Measurements from ENCODE around the gene TOMM20.
"Not testable (repeated sequence)": the region's sequence is repeated elsewhere in the genome, so short reads cannot be mapped to it uniquely, and the experiment has no call there.

Gene TOMM20

DNA sequence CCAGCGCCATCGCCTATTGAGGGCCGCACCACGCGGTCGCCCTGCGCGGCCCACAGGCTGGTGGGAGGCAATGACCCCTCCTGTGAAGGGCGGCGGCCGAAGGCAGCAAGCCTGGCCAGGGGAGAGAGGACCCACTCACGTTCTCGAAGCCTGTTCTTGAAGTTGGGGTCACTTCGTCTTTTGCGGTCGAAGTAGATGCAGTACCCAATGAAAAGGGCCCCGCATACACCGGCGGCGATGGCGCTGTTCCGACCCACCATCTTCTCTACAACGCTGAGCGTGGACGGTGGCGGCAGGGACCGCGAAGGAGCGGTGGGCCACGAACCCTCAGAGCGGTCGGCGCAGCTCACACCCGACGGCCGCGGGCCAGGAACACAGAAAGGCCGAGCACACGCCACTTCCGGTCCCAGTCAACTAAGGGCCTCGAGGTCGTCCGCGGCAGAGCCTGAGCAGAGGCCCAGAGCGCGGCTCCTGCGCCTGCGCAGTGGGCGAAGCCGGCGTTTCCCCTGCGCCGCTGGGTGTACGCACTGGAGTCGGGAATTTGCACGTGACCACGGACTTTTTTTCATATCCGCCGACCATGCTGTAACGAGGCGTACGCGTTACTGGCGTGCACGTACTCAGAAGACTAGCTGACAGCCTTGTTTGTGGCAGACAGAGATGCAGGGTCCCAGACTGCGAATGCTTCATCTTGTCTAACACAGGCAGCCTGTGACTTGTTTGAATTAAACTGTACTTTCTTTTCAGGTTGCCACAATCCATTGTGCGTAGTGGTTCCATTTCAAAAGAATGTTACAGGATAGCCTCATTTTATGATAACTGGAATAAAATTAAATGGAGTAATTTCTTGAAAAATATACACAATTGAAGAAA is at the start of gene TOMM20:
TSS of gene TOMM20 (minus strand) at position 382 of the 873 bp plus-strand sequence. CDS start at position 260, 122 bp downstream.
- peak; percentile 94 for DNase-seq

DNA sequence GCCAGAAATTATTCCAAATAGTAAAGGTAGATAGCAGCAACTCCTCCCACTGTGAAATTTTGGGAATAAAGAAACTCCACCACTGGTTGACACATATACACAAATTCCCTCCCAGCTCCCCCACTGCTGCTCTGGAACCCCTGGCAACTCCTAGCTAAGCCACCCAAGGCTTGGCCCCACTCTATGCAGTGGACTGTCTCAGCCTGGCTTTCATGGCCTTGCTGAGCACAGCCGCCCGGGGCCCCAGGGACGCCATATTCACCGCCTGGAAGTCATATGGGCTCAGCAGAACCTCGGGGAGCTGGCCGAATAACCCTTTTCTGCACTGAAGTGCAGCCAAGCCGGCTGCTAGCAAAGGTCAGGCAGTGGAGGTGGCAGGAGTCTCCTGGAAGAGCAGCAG is 47.8 kb upstream of the TOMM20 start:
- DNase-seq: no peak

DNA sequence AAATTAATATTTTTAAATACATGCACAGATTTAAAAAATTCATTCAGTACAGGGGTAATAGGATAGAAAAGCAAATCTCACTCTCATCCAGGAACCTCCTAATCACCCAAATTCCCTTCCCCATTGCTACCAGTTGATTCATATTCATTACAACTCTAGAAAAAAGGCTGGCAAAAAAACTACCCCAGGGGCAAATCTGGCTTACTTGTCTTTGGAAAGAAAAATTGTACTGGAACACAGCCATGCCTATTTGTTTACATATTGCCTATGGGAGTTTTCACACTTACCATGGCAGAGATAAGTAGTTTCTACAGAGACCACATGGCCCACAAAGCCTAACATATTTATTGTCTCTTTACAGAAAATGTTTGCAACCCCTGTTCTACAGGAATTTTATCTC is 41.3 kb upstream of the TOMM20 start:
- DNase-seq: no peak

DNA sequence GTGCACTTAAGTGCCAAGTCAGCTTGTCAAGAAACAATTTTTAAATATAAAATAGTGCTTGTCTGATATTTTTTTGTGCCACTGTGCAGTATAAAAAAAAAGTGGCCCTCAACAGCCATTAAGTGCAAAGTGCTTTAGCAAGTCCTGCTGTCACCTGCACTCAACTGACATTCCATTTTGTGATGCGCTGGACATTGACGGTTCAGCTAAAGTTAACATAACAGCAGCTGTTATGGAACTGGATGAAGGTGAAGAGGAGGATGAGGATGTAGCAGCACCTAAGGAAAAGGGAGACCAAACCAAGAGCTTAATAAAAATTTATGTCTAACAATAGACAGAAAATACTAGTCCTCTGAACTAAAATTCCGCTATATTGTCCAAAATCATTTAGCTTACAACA is 39.7 kb upstream of the TOMM20 start:
- no peak for DNase-seq

DNA sequence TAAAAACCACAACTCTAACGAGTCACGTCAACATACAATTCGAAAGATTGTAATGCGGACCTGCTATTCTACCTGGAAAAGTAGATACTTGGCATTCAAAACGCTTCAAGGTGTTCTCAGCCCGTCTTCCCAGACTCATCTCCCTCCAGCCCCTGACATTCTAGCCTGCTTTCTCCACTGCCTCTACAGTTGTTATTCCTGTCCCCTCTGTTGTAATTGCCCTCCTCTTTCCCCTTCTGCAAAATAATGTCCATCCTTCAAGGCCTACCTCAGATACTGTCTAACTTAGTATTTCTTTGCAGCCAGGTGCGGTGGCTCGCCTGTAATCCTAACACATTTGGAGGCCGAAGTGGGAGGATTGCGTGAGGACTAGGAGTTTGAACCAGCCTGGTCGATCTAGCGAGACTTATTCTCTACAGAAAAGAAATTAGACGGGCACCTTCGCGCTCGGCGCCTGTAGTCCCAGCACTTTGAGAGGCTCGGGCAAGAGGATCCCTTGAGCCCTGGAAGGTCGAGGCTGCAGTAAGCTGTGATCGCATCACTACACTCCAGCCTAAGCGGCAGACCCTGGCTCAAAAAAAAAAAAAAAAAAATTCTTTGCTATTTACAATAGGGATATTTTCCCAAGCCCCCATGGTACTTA is 33.2 kb upstream of the TOMM20 start:
- no peak for DNase-seq

DNA sequence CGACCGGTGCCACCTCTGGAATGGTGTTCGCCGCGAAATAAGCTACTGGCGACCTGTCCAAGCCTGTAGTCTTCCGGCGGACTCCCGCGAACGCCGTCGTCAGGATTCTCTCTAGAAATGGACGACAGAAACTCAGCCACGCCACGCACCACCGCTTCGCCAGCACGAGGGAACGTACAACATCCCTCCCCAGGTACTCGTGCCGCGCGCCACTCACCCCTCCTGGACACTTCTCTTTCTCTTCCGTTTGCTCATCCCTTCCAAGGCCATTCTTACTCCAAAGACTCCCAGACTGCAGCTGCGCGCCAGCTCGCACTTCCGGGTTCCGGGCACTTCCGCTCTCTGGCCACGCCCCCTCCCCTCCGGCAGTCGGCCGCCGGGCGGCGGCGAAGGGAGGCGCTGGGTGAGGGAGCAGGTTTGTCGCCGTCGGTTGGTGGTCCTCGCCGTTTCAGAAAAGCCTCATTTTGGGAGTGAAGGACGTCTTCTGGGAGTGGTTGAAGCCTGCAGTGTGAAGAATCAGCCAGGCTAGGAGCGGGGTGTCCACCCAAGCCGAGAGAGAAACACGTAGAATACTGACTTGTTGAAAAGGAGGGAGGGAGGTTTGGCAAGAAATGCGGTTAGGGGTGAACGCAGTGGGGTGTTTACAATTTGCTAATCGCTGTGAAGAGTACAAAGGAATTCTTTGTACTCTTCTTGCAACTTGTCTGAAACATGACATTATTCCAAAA is 32.5 kb upstream of the TOMM20 start, which contains the start of gene RBM34:
TSS of gene RBM34 (minus strand) at position 294 of the 728 bp plus-strand sequence. CDS start at position 270, 24 bp downstream.
- DNase-seq: peak; percentile 94

DNA sequence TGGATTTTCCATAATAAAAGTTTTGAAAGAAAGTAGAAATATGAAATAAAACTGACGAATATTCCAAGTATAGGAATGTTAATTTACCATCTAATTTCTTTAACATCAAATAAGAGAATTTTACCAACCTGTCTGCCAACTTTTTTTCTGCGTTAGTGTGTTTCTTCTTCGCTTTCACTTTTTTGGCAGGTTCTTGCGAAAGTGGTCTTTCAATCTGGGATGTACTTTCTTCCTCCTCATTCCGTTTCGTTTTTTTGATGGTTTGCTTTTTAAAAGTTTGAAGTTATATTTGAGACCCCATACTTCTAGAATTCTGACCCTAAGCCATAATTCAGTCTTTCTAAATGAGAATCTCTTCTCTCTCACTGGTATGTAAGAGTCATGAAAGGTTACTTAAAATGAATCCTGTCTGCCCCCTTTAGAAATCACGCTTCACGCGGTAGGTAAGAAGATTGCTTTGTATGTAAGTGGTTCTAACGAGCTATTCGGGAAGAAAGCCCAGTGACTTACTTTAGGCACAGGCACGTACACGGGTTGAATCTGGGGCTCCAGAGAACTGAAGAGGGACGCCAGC is 31.8 kb upstream of the TOMM20 start:
- no peak for DNase-seq

DNA sequence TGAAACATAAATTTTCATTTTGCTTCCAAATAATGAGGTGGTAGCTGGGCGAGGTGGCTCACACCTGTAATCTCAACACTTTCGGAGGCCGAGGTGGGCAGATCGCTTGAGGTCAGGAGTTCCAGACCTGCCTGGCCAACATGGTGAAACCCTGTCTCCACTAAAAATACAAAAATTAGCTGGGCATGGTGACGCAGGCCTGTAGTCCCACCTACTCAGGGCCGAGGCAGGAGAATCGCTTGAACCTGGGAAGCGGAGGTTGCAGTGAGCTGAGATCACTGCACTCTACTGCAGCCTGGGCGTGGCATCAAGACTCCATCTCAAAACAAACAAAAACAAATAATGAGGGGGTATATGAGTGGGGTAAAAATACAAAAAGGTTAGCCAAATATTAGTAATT is 31.3 kb upstream of the TOMM20 start:
- not testable (repeated sequence) for DNase-seq

DNA sequence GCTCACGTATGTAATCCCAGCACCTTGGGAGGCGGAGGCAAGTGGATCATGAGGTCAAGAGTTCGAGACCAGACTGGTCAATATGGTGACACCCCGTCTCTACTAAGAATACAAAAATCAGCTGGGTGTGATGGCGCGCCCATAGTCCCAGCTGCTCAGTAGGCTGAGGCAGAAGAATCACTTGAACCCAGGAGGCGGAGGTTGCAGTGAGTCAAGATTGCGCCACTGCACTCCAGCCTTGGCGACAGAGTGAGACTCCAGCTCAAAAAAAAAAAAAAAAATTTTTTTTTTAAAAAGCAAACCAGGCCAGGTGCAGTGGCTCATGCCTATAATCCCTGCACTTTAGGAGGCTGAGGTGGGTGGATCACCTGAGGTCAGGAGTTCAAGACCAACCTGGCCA is 30.6 kb upstream of the TOMM20 start:
- DNase-seq: not testable (repeated sequence)

DNA sequence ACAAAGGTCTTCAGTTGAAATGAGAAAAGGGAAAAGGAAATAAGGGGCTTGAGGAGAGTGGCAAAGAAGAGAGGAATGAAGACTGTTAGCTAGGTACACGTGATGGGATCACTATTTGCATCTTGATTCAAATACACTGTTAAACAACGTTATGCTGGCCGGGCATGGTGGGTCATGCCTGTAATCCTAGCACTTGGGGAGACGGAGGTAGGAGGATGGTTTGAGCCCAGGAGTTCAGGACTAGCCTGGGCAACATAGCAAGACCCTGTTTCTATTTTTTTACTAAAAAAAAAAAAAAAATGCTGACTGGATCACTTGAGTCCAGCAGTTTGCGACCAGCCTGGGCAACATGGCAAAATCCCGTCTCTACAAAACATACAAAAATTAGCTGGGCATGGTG is 30.0 kb upstream of the TOMM20 start:
- DNase-seq: no peak

DNA sequence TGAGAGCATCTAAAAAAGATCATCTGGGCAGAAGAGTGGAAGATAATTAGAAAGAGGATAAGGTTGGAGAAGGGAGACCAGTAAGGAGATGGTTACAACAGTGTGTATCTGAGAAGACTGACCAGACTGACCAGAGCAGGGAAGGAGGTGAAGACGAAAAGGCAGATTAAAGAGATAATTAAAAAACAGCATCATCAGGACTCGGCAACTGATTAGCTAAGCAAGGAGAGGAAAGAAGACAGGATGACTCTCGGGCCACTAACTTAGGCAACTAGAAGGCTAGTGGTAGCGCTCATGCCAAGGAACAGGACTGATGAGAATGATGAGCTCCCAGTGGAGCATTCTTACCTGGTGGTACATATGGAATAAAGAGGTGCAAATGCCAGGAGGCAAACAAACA is 28.5 kb upstream of the TOMM20 start:
- no peak for DNase-seq

DNA sequence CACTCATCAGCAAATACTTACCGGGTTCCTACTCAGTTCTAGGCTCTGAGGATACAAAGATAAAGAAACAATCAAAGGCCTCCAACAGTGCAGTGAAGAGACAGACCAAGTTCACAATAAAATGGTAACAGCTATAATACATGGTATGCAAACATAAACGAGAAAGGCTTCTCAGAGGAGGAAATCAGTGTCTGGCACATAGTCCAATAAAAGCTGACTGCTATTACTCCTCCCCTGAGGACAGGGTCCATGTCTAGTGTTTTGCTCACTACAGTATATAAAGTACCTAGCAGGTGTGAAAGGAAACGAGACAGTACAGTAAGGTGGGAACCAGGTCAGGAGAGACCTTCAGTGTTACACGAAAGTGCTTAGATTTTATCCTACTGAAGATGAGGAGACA is 28.1 kb upstream of the TOMM20 start:
- no peak for DNase-seq

DNA sequence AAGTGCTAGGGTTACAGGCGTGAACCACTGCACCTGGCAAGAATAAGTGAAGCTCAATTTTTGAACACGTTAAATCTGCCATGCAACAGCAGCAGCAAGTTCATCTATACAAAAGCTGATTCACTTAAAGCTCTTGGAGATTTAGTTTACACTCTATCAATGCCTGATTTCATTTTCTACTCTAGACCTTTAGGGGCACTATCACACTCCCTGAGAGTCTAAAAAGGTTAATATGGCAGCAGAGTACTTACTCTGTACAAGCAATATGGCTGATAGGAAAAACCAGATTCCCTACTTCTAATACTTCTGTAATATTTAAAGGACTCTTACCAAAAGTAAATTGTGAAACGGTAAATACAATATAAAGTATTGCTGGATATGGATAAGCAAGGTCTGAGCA is 27.6 kb upstream of the TOMM20 start:
- no peak for DNase-seq

DNA sequence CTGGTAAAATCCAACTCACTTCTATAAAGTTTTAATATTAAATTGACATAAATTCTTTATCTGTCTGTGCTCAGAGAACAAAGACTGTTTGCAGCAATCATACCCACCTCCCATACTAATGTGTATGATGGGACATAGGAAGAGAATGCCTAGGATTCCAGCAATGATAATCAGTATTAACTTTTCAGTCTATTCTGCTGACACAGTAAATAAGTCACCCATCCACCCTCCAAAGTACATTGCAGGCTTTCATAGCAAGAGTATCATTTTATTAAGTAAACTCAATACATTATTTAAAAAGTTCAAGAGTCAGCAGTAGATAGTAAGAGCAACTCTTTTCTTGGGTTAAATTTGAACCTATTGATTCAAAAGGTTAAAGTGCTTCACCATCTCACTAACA is 23.6 kb upstream of the TOMM20 start:
- DNase-seq: no peak

DNA sequence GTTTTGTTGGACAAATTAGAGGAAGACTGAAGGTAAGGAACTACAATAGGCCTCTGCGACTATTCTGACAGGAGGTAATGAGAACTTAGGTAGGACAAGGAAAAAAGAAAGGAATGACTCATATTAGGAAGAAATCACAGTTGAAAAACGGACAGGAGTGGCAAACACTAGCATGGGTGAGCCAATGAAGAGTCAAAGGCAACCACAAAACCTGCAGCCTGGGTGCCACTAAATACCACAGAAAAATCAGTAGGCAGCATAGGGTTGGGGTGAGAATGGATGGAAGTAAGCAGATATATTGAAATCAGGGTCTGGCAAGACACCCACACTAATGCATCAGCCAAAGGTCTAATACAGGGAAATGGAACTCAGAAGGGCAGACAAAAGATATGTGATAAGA is 22.4 kb upstream of the TOMM20 start:
- no peak for DNase-seq

DNA sequence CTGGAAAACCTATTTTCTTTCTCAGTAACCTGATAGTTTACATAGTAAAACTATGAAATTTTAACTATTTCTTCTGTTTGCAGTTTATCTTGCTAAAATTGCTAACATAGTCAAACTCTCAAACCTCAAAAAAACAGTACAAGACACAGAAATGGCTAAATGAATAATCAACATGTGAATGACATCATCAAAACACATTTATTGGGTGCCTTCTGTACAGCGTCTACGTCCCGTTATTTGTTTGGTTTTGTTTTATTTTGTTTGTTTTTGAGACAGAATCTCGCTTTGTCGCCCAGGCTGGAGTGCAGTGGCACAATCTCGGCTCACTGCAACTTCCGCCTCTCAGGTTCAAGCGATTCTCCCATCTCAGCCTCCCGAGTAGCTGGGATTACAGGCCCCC is 21.2 kb upstream of the TOMM20 start:
- DNase-seq: no peak

DNA sequence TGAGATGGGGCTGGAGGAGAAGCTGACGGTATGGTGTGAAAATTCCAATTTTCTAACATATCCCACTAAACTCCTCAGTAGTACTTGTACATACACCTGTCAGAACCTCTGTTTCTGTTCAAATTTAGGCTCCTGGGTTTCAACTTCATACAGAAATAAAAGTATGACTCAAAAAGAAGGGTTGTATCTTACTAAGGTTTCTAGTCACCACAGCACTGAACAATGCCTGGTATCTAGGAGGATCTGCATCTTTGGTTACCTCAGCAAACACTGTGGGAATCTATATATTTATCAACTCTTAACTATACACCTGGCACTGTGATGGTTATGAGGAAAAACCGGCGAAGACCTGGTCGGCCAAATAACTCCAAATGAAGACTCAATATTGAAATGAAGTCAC is 18.6 kb upstream of the TOMM20 start:
- no peak for DNase-seq

DNA sequence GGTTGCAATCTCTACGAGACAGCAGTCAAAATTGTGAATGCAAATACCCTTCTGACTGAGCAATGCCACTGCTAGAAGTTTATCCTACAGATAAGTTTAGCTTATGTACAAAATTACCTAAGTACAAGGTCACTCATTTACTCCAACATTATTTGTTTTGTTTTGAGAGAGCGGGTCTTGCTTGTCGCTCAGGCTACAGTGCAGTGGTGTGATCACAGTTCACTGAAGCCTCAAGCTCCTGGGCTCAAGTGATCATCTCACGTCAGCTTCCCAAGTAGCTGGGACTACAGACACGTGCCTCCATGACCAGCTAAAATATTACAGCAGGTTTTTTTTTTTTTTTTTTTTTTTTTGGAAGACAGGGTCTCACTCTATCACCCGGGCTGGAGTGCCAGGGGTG is 17.0 kb upstream of the TOMM20 start:
- DNase-seq: no peak

DNA sequence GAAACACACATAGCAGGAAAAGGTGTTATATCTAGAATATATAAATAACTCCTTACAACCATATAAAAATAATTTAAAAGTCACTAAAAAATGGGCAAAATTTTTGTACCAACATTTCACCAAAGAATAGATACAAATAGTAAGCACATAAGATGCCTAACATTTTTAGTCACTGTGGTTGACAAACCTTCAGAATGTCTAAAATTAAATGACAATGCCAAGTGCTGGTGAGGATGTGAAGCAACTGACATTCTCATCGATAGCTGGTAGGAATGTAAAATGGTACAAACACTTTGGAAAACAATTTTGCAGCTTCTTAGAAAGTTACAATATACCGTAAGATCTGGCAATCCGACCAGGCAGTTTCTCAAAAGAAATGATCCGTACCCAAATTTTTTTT is 14.4 kb upstream of the TOMM20 start:
- no peak for DNase-seq

DNA sequence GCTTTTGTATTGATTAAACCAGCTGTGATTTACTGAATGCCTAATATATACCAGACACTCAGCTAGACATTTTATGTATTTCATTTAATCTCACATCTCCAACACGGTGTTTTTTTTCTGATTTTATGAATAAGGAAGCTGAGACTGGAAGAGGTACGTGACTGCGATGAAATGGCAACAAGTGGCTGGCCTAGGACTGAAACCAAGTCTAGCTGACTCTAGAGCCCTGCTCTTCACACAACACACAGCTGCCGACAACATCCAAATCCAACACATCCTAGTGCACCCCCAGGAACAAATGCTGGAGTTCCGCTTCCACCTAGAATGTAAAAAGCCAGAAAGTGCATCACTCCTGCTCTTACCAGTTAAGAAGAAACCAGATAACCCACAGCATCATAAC is 10.7 kb upstream of the TOMM20 start:
- no peak for DNase-seq

DNA sequence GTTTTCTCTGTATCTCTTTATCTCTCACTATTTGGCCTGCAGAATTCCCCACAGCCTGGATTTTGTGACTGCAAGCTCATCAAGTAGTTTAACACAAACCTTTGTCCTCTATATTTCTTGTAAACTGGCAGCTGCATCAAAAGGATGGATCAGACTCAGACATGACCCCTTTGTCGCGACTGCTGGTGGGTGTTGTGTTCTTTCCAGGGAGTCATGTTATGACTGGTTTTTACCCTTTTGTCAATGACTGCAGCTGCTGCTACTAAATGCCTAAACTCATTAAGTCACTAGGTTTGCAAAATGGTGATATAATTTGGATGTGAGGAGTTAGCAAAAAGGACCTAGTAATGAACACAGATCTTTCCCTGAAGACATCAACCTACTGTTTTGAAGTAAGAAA is 10.2 kb upstream of the TOMM20 start:
- peak; percentile 45 for DNase-seq

DNA sequence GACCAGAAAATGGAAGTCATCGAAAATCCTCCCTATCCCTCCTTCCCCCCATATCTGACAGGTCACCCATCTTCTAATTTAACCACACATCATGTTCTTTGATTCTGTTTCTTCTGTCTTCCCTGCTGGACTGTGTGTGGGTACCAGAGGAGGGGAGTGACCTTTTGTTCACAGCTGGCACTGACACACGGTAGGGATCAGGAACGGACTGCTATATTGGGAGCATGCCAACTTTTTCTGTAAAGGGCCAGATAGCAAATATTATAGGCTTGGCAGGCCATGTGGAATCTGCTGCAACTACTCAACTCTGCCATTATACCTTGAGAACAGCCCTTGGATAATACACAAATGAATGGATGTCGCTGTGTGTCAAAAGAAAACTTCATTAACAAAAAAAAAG is 7.5 kb upstream of the TOMM20 start:
- no peak for DNase-seq

DNA sequence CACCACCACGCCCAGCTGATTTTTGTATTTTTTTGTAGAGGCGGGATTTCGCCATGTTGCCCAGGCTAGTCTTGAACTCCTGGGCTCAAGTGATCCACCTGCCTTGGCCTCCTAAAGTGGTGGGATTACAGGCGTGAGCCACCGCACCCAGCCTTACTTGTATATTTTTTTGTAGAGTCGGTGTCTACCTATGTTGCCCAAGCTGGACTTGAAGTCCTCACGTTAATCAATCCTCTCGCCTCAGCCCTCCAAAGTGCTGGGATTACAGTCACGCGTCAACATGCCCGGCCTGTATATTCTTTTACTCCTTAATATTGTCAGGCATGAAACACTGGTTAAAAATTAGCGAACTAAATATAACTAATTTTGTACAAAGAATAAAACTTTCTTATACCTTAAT is 5.5 kb upstream of the TOMM20 start:
- no peak for DNase-seq

All from activated naive CD4-positive, alpha-beta T cell treated with anti-CD3 and anti-CD28 coated beads, Interleukin-2, amount 50 U/mL, for 16 hours (primary cell).